GM21825 (cell line): ENCODE measurements around the gene PPP1R13L.
"Not testable (repeated sequence)": the region's sequence is repeated elsewhere in the genome, so short reads cannot be mapped to it uniquely, and the experiment has no call there.

ENCODE experiments used
- ATAC-seq: cut with Tn5 transposase; IDR thresholded peaks from one replicate; pipeline ENCODE4 v1.9.1; 2021; ENCODE audit warnings: mild to moderate bottlenecking, moderate library complexity; ENCODE audit not compliant: unreplicated experiment

PPP1R13L gene

DNA sequence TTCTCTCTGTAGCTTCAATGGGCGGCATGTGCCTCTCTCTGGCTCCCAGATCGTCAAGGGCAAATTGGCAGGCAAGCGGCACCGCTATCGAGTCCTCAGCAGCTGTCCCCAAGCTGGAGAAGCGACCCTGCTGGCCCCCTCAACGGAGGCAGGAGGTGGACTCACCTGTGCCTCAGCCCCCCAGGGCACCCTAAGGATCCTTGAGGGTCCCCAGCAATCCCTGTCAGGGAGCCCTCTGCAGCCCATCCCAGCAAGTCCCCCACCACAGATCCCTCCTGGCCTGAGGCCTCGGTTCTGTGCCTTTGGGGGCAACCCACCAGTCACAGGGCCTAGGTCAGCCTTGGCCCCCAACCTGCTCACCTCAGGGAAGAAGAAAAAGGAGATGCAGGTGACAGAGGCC is 3.3 kb upstream of the PPP1R13L start:
- ATAC-seq, result no peak

DNA sequence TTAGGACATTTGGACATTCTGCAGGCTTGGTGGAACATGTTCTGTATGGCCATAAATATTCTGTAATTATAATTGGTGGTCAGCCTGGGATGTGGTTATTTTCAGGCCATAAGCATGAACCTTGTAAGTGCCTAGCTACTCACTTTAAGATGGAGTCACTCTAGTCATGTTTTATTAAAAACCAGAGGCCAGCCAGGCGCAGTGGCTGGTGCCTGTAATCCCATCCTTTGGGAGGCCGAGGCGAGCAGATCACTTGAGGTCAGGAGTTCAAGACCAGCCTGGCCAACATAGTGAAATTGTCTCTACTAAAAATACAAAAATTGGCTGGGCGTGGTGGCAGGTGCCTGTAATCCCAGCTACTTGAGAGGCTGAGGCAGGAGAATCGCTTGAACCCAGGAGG is 2.7 kb upstream of the PPP1R13L start:
- ATAC-seq, result not testable (repeated sequence)

DNA sequence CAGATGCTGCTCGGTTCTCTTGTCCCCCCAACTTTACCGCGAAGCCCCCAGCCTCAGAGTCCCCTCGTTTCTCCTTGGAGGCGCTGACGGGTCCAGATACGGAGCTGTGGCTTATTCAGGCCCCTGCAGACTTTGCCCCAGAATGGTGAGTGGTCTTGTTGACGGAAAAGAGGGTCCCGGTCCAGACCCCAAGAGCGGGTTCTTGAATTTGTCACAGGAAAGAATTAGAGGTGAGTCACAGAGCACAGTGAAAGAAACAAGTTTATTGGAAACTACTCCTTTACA is 2.2 kb upstream of the PPP1R13L start:
- ATAC-seq, result no peak

DNA sequence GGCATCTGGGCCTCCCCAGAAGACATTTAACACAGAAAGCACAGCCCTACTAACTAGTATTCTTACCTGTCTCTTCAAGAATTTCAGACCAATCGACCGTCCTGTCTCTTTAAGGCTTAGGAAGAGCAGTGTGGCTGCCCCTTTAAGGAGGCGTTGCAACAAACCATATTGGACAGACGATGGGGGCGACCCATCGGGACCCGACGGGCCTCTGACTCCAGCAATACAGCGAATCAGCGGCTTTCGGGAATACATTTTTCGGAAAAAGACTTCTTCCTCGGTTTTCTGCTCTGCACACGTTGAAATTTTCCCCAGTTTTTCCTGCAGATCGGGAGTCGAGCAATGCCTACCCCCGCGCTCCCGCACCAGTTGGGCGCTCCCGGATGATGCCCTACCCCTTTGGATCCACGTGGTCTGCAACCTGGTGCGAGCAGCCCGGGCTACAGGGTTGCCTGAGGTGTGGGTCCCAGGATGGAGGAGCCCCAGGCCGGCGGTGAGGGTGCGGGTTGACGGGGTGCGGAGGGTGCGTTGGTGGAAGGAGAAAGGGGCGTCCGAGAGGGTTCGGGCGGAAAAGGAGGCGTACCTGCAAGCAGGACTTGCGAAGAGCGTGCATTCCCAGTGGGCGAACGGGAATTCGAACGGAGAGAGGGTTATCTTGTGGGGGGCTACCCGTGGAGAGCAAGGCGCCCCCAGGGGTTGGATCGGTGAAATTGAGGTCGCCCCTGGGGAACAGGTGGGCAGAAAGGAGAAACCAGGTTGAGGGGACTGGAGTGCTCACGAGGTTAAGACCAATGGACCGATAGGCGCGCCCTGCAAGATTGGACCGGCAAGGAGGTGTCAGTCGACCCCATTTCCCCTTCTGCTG is 1.6 kb upstream of the PPP1R13L start, which contains the start of gene POLR1G:
POLR1G (plus strand) TSS at position 419 of the 865 bp plus-strand sequence; CDS start at position 472, 53 bp downstream.
- peak; percentile 48 for ATAC-seq

DNA sequence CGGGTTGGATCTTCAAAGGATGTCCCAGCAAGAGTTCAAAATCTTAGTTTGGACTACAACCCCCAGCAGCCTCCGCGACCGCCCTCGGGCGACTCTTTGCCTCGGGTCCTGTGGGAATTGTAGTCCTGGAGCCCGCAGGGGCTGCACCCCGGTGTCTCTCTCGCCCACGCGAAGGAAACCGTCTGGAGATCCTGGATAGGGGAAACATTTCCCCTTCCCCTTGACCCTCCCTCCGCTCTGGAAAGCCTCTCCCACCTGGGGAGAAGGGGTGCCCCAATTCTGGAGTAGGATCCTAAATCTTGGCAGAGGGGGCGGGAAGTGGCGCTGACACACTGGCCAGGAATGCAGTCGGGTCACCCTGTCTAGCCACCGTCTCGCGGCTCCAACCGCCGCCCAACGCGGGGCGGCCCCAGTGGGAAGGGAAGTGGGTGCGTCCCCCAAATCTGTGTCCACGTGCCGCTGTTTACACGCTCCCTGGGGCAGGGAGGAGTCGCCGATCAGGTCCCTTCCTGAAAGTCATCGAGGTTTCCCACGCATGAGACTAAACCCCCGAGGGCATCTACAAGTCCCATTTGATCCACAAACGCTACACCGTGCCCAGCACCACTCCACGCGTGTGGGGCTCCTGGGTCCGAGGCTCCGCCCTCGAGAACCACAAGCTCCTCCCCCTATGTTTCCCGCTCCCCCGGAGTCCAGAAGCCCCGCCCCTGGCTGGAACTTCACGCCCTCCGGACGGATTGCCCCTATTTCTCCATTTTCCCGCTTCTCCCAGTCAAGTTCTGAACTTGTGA is 761 bp upstream of the PPP1R13L start:
- peak; percentile 48 for ATAC-seq

DNA sequence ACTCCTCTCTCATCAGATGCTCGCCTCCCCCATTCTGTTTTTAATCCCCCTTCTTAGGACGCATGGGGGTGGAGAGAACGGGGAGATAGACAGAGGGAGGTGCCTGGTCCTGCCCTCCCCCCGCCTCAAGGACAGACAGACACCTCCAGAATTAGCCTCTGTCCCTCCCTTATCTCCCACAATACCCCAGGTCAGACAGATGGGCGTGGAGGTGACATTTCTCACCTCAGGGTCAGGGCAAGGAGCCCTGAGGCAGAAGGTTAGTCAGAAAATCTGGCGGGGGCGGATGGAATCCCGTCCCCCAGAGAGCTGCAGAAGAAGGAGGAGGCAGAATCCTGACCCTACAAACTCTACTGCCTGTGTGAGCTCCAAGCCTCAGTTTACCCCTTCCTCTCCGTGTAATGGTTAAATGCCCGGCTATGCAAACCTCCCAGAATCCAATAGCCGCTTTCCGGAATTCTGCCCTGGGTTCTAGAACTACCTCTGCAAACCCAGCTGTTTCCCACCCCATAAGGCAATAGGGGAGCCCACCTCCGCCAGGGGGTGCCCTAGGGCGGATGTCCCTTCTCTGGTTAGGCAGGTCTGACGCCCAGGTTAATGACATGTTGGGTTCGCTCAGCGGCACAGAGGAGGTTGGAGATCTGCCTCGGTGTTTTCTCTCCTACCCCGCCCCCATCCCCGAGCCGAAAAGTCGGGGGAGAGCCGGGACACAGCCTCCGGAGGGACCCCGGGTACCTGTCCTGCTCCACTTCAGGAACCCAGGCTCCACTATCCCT is 900 bp downstream of the PPP1R13L start:
- ATAC-seq, result no peak

DNA sequence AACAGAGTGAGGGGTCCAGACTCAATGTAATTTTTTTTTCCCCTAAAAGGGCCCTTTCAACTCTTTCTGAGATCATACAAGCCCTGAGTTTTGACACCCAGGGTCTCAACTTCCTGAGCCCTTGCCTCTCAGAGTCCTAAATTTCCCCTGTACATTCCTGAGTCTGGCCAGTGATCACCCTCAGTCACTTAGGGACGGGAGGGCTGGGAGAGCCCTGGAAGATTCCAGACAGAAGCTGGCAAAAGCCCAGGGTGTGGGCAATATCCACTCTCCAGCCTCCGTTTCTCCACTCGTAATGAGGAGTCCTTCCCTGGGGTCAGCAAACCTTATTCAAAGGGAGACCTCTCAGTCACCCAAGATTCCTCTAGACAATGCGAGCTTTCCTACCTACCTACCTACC is 1.6 kb downstream of the PPP1R13L start:
- ATAC-seq, result no peak

DNA sequence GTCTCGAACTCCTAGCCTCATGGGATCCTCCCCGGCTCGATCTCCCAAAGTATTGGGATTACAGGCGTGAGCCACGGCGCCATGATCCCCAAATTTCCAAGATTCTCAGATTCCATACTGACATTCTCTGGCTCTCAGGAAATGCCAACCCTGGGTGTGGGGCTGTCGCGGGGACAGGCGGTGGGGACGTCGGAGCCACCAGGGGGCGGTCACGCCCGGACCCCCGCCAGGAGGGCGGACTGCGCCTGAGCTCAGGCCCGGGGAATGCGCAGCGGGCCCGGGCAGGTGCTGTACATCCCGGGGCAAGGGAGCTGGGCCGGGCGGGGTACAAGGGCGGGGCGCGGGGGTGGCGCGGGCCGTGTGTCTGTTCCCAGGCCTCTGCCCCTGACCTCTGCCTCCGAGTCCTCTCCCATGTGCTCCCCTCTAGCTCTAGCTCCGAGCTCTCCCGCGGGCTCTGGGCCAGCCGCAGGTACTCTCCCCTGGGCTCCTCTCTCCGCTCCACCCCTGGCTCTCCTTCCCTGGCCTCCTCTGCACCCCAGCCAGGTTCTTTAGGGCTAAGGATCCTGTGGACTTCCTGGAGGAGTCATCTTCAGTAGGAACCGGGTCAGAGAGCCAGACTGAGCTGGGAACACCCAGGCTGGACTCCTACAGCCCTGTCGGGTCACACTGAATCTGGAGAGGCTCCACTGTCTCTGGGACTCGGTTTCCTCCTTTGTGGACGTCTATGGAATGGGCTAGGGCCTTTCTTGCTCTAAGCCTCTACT is 2.4 kb downstream of the PPP1R13L start:
- ATAC-seq, result no peak

DNA sequence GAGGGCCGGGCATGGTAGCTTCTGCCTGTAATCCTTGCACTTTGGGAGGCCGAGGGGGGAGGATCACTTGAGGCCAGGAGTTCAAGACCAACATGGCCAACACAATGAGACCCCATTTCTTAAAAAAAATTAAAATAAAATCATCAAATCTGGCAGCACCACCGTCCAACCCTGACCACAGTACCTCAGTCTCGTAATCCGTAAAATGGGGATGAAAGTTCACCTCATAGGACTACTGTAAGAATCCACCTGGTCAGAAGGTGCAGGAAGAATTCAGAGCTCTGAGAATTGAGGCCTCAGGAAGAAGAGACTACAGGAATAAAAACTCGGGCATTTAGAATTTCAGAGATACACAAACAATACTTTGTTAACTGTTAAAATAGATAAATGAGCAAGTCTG is 3.1 kb downstream of the PPP1R13L start:
- ATAC-seq, result no peak

DNA sequence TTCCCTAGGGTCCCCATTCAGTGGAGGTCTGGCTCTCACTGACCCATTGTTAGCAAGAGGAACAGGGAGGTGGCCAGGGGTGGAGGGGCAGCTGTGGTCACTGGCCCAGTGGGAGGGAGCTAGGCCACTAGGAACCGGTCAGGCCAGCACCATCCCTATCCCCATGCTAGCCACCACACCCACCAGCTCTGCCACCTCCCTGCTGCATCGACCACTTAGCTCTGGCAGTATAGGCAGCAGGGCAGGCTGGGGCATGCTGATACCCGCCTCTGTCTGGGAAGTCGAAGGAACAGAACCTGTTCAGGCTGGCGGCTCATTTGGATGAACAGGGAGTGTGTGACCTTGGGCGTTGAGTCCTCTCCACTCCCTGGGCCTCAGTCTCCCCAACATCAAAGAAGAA is 4.7 kb downstream of the PPP1R13L start:
- ATAC-seq, result no peak

DNA sequence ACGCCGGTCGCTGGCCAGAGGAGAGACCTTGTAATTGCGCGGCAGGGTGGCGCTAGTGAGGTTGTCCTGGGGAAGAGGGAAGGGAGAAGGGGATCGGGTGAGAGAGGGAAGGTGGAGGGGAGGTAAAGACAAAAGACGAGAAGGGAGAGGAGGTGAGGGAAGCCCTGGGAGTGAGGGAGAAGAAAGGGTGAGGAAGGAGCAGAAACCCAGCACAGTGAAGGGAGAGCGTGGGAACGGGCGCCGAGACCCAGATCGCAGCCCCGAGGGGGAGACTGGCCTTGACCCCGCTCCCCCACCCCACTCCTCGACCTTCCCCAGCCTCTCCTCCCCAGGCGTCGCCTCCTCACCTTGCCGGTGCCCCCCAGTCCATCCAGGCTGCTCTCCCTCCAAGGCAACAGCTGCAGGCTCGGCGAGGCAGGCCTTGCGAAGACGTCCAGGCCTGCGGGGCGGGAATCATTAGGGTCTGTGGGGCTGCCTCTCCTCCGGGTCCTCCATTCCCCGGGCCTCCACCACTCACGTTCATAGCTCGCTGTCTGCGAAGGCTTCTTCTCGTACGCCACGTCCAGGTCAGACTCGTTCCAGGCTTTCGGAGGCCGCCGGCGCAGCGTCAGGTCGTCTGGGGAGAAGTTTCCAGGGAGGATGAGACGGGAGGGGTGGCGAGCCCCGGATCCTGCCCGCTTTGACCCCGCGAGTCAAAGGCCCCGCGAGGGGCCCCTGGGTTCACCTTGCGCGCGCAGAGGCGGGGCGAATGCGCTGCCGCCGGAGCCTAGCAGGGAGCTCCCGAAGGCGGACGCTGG is 8.8 kb downstream of the PPP1R13L start:
- no peak for ATAC-seq

DNA sequence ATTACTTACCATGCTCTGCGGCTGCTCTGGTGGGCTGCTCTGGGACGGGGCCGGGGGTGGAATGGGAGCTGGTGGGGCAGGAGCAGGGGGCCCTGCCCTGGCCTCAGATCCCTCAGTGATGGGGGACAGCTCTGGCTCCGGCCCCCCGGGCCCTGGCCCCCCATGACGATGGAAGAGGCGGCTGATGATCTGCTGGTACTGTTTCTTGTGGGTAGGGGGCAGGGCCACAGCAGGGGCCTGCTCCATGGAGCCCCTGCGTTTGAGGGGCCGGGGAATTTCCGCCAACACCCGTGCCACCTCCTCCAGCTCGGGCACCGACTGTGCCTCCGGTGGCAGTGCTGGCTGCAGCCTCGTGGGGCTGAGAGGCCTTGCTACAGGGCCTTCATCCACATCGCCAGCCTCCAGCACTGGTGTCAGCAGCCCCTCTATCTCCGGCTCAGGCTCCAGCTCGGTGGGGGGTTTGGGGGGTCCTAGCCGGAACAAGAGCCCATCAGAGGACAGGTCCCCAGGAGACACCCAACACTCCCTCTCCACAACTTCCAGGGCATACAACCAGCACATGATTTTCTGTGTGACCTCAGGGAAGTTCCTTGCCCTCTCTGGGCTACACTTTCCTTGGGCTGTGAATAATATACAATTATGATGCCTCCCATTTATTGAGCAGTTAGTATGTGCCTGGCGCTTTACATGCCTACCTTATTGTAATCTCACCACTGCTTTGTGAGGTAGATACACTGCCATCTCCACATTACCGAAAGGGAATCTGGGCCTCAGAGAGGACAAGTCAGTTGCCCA is 12.8 kb downstream of the PPP1R13L start:
- no peak for ATAC-seq

DNA sequence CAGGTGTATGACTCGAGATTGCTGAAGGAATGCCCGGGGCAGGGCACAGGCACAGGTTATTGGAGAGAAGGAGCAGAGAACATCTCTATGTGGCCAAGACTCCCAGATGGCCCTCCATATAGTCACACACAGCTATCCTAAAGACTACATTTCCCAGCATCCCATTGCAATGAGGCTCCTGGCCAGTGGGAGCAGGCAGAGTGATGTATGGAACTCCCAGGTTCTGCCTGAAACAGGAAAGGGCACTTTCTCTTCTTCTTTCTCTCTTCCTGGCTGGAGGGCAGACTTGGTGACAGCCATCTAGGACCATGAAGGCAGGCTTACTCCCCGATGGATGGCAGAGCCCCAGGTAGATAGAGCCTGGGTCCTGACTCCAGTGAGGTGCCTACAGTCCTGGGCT is 13.5 kb downstream of the PPP1R13L start:
- no peak for ATAC-seq

DNA sequence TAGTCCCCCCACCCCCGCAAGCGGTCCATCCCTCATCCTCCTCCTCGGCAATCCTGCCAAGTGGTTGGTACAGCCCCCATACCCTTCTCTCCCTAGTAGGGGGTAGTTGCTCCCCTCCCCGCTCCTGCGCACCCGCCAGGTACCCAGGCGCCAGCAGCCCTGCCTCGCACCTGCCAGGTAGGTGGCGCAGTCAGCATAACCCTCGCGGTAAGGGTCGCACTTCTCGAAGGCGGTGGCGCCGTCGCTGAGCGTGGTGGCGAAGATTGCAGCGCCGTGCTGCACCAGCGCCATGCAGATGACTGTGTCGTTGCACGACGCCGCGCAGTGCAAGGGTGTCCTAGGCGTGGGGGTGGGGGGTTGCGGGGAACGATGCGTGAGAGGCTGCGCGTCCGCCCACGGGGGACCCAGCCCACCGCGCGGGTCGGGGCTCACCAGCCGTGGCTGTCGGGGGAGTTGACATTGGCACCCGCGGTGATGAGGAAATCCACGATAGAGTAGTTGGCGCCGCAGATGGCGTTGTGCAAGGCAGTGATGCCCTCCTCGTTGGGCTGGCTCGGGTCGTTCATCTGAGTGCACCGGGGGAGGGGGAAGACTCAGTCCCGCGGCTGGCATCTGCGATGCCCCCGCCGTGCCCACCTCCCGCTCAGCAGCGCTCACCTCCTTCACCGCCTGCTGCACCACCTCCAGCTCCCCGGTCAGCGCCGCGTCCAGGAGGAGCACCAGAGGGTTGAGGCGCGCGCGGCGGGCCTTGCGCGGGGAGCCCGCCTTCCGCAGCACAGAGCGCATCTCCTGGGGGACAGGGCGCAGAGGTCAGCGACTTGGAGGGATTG is 19.3 kb downstream of the PPP1R13L start:
- ATAC-seq, result no peak

DNA sequence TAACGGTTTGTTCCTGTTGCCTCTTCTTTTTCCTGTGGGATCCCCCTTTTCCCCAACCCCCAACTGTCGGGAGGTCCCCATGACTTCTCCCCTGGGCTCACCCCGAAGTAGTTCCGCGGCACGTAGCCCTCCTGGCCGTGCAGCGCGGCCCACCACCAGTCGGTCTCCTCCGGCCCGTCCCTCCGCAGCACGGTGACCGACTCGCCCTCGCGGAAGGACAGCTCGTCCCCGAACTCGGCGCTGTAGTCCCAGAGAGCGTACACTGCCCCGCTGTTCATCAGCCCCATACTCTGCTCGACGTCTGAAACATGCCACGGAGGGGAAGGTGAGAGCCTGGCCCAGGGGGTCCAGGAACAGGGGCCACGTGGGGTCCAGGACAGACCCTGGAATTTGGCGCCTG is 22.4 kb downstream of the PPP1R13L start:
- no peak for ATAC-seq

DNA sequence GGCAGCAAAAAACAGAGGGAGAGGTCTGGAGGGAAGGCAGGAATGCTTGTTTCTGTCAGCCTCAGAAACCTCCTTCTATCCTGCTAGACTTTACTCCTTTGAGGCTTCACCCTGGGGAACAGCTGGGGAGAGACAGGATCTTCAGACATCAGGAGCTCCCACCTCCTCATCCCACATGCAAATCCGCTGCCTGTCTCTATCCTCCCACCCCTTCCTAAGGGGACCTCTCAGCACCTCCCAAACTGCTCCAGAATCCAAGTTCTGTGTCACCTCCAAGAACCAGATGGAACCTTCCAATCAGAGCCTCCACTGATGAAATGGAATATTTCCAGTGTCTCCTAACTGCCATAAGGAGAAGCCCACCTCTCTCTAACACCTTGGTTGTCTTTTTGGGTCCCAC is 24.8 kb downstream of the PPP1R13L start:
- ATAC-seq, result no peak

DNA sequence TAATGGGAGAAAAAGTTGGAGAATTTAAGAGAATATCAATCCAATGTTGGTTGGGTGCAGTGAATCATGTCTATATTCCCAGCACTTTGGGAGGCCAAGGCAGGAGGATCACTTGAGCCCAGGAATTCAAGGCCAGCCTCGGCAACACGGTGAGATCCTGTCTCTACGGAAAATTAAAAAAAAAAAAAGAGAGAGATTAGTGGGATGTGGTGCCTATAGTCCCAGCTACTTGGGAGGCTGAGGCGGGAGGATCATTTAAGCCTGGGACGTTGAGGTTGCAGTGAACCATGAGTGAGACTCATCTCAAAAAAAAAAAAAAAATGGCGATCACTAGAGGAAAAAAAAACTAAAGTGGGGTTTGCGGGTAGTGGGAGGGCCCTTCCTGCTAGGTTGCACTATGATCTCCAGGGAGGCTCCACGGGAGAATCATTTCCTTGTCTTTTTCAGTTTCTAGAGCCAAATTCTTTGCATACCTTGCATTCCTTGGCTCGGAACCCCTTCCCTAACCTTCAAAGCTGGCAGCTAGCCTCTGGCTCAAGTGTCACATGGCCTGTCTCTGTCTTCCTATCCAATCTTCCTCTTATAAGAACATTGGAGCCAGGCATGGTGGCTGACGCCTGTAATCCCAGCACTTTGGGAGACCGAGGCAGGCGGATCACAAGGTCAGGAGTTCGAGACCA is 28.7 kb downstream of the PPP1R13L start:
- no peak for ATAC-seq
